ENCODE results near the gene SPEN.

Gene SPEN

DNA sequence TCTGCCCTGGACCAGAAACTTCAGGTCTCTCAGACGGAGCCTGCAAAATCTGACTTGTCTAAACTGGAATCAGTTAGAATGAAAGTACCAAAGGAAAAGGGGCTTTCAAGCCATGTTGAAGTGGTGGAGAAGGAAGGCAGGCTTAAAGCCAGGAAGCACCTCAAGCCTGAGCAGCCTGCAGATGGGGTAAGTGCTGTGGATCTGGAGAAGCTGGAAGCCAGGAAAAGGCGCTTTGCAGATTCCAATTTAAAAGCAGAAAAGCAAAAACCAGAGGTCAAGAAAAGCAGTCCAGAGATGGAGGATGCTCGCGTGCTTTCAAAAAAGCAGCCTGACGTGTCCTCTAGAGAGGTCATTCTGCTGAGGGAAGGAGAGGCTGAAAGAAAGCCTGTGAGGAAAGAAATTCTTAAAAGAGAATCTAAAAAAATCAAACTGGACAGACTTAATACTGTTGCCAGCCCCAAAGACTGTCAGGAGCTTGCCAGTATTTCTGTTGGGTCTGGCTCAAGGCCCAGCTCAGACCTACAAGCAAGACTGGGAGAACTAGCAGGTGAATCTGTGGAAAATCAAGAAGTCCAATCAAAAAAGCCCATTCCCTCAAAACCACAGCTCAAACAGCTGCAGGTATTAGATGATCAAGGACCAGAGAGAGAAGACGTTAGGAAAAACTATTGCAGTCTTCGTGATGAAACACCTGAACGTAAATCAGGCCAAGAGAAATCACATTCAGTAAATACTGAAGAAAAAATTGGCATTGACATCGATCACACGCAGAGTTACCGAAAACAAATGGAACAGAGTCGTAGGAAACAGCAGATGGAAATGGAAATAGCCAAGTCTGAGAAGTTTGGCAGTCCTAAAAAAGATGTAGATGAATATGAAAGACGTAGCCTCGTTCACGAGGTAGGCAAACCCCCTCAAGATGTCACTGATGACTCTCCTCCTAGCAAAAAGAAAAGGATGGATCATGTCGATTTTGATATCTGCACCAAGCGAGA, 81.8 kb downstream of the SPEN start:
- no peaks in the 10 kb centered on the region for H3K9me3 ChIP-seq (replicated peaks; ENCODE audit: insufficient read depth, low read length)
- H3K27ac ChIP-seq (ENCODE audit: low read length): no peak overlapping the region
- no peaks in the 10 kb centered on the region for H3K4me1 ChIP-seq (ENCODE audit: low read length)
- peaks cover 8% of the 10 kb centered on the region; the same call in 1 of the 2 replicates for H3K79me2 ChIP-seq (ENCODE audit: low read length)
- H3K4me3 ChIP-seq (ENCODE audit: low read length): no peak overlapping the region
- no peak overlapping the region for H3K9ac ChIP-seq (ENCODE audit: low read length)
- no peaks in the 10 kb centered on the region for H4K20me1 ChIP-seq (ENCODE audit: insufficient read depth, low read length)
- no peak overlapping the region for H3K4me2 ChIP-seq (ENCODE audit: low read depth, low read length)
- no peak for DNase-seq
- no peaks in the 10 kb centered on the region for H3F3A ChIP-seq (ENCODE audit: insufficient read depth, low read length)
- no peaks in the 10 kb centered on the region for H3K9me2 ChIP-seq (replicated peaks; ENCODE audit: insufficient read depth, low read length)
- H2AFZ ChIP-seq (ENCODE audit: low read length): no peak overlapping the region
- peaks cover 29% of the 10 kb centered on the region for H3K36me3 ChIP-seq (replicated peaks; ENCODE audit: insufficient read depth, low read length)
- no peaks in the 10 kb centered on the region for H3K27me3 ChIP-seq (replicated peaks; ENCODE audit: insufficient read depth, low read length)
- TF ChIP-seq, protein P1, sequence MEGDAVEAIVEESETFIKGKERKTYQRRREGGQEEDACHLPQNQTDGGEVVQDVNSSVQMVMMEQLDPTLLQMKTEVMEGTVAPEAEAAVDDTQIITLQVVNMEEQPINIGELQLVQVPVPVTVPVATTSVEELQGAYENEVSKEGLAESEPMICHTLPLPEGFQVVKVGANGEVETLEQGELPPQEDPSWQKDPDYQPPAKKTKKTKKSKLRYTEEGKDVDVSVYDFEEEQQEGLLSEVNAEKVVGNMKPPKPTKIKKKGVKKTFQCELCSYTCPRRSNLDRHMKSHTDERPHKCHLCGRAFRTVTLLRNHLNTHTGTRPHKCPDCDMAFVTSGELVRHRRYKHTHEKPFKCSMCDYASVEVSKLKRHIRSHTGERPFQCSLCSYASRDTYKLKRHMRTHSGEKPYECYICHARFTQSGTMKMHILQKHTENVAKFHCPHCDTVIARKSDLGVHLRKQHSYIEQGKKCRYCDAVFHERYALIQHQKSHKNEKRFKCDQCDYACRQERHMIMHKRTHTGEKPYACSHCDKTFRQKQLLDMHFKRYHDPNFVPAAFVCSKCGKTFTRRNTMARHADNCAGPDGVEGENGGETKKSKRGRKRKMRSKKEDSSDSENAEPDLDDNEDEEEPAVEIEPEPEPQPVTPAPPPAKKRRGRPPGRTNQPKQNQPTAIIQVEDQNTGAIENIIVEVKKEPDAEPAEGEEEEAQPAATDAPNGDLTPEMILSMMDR (IDR thresholded peaks at IDR 0.05; ENCODE audit: low read length): no peak
- TF ChIP-seq EZH2phosphoT487 (IDR thresholded peaks at IDR 0.05; ENCODE audit: low read length) (no peak), EZH2 (optimal IDR thresholded peaks at IDR 0.05; ENCODE audit: low read depth, low read length) (no peak)

- Histone ChIP-seq H3K27me3 (replicated peaks; ENCODE audit: insufficient read depth, low read length) (no peaks in the 10 kb centered on the region), H3K36me3 (replicated peaks; ENCODE audit: insufficient read depth, low read length) (peaks cover 29% of the 10 kb centered on the region), H3K4me1 (ENCODE audit: low read length) (no peaks in the 10 kb centered on the region), H3K4me2 (ENCODE audit: low read depth, low read length) (no peak overlapping the region), H4K20me1 (ENCODE audit: insufficient read depth, low read length) (no peaks in the 10 kb centered on the region), H3K9me3 (replicated peaks; ENCODE audit: insufficient read depth, low read length) (no peaks in the 10 kb centered on the region), H3K9me2 (replicated peaks; ENCODE audit: insufficient read depth, low read length) (no peaks in the 10 kb centered on the region), H3K27ac (ENCODE audit: low read length) (no peak overlapping the region), H2AFZ (ENCODE audit: low read length) (no peak overlapping the region), H3K9ac (ENCODE audit: low read length) (no peak overlapping the region), H3F3A (ENCODE audit: insufficient read depth, low read length) (no peaks in the 10 kb centered on the region), H3K4me3 (ENCODE audit: low read length) (no peak overlapping the region), H3K79me2 (ENCODE audit: low read length) (peaks cover 5% of the 10 kb centered on the region; the same call in 1 of the 2 replicates)
- TF ChIP-seq, protein P1 (IDR thresholded peaks at IDR 0.05; ENCODE audit: low read length): no peak
- TF ChIP-seq EZH2phosphoT487 (IDR thresholded peaks at IDR 0.05; ENCODE audit: low read length): no peak
- TF ChIP-seq EZH2 (optimal IDR thresholded peaks at IDR 0.05; ENCODE audit: low read depth, low read length): no peak
- no peak for DNase-seq
These were observed 83.9 kb downstream of the SPEN start for GRCh38 chr1:15931401-15931800.

DNA sequence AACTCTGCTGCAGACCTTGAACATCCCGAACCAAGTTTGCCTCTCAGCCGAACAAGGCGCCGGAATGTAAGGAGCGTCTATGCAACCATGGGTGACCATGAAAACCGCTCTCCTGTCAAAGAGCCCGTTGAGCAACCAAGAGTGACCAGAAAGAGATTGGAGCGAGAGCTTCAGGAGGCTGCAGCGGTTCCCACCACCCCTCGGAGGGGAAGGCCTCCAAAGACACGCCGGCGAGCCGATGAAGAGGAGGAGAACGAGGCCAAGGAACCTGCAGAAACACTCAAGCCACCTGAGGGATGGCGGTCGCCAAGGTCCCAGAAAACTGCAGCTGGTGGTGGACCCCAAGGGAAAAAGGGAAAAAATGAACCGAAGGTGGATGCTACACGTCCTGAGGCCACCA, 84.4 kb downstream of the SPEN start:
- H3K9me2 ChIP-seq (replicated peaks; ENCODE audit: insufficient read depth, low read length): no peaks in the 10 kb centered on the region
- H3K36me3 ChIP-seq (replicated peaks; ENCODE audit: insufficient read depth, low read length): peaks cover 29% of the 10 kb centered on the region
- DNase-seq: no peak
- H3F3A ChIP-seq (ENCODE audit: insufficient read depth, low read length): no peaks in the 10 kb centered on the region
- H3K9me3 ChIP-seq (replicated peaks; ENCODE audit: insufficient read depth, low read length): no peaks in the 10 kb centered on the region
- H3K4me3 ChIP-seq (ENCODE audit: low read length): no peak overlapping the region
- no peak overlapping the region for H3K4me2 ChIP-seq (ENCODE audit: low read depth, low read length)
- H2AFZ ChIP-seq (ENCODE audit: low read length): no peak overlapping the region
- no peak overlapping the region for H3K9ac ChIP-seq (ENCODE audit: low read length)
- H3K79me2 ChIP-seq (ENCODE audit: low read length): peaks cover 5% of the 10 kb centered on the region; the same call in 1 of the 2 replicates
- TF ChIP-seq EZH2phosphoT487 (IDR thresholded peaks at IDR 0.05; ENCODE audit: low read length): no peak
- no peak for TF ChIP-seq EZH2 (optimal IDR thresholded peaks at IDR 0.05; ENCODE audit: low read depth, low read length)
- TF ChIP-seq, protein P1 (IDR thresholded peaks at IDR 0.05; ENCODE audit: low read length): no peak
- no peaks in the 10 kb centered on the region for H4K20me1 ChIP-seq (ENCODE audit: insufficient read depth, low read length)
- H3K27ac ChIP-seq (ENCODE audit: low read length): no peak overlapping the region
- no peaks in the 10 kb centered on the region for H3K4me1 ChIP-seq (ENCODE audit: low read length)
- H3K27me3 ChIP-seq (replicated peaks; ENCODE audit: insufficient read depth, low read length): no peaks in the 10 kb centered on the region

All from MM.1S (cell line).